Measurements from ENCODE around the gene IPPK. TPM values are rescaled to one million over a fixed set of nuclear protein-coding genes. Genes with fewer than 3 reads are reported as not detected.

IPPK gene
- total RNA-seq, 1 donor from 2014 or later: 8.7 TPM

- H3K4me1 Mint-ChIP-seq (ENCODE audit: low read depth): peaks cover 24% of the 10 kb centered on the region
- no peaks in the 10 kb centered on the region for H3K9me3 Mint-ChIP-seq (ENCODE audit: low read depth)
- H3K27ac Mint-ChIP-seq (ENCODE audit: unreplicated experiment): no peak overlapping the region
- H3K36me3 Mint-ChIP-seq (ENCODE audit: low read depth): peaks cover 47% of the 10 kb centered on the region
- H3K4me3 Mint-ChIP-seq (ENCODE audit: unreplicated experiment): no peak overlapping the region
- no peaks in the 10 kb centered on the region for H3K27me3 Mint-ChIP-seq (ENCODE audit: low read depth)
- DNase-seq (ENCODE audit: low spot score): no peak
- no peak for TF ChIP-seq CTCF (IDR thresholded peaks at IDR 0.05)
Observed at GRCh38 chr9:92614763-92615461, 55.0 kb downstream of the IPPK start.

- Mint-ChIP-seq H3K27me3 (ENCODE audit: low read depth) (no peaks in the 10 kb centered on the region), H3K4me1 (ENCODE audit: low read depth) (peaks cover 27% of the 10 kb centered on the region), H3K4me3 (ENCODE audit: unreplicated experiment) (no peak overlapping the region), H3K9me3 (ENCODE audit: low read depth) (no peaks in the 10 kb centered on the region), H3K27ac (ENCODE audit: unreplicated experiment) (no peak overlapping the region), H3K36me3 (ENCODE audit: low read depth) (peaks cover 45% of the 10 kb centered on the region)
- no peak for DNase-seq (ENCODE audit: low spot score)
- TF ChIP-seq CTCF (IDR thresholded peaks at IDR 0.05): no peak
Observed at GRCh38 chr9:92614123-92614510, 55.8 kb downstream of the IPPK start.

DNA sequence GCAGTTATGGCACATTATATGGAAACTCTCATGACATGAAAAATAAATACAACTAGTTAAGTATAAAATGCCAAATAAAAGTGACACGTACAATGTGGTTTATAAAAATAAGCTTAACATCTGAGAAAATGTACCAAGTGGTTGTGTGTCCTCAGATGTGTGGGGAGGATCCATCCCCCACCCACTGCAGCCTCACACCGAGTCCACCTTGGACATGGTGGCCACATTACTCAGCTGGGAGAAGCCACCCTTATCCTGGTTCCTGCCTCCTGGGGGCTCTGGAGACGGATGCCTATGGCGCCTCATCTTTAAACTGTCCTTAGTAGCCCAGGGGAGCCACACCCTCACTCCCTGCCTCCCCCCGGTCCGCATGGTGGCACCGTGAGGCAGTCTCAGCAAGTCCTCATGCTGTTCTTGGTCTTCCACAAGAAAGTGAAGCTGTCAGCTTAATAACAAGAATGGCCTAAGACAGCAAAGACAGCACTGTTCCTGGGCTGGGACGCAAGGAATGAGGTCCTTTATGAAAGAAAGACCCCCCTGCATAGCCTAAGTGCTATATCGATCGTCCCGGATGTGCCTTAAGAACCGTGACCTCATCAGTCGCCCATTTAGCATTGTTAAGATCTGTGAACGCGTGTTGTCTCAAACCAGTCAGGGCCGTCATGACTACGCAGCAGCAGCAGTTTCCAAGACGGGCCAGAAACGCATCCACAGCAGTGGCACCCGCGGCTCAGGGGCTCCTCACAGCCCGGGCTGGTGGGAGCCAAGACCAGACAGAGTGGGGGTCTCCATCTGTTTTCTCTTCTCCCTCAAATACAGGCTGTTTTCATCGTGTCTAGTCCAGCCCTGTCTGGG is 56.4 kb downstream of the IPPK start:
- no peak for DNase-seq (ENCODE audit: low spot score)
- H3K36me3 Mint-ChIP-seq (ENCODE audit: low read depth): peaks cover 42% of the 10 kb centered on the region
- no peaks in the 10 kb centered on the region for H3K27me3 Mint-ChIP-seq (ENCODE audit: low read depth)
- no peaks in the 10 kb centered on the region for H3K9me3 Mint-ChIP-seq (ENCODE audit: low read depth)
- TF ChIP-seq CTCF (IDR thresholded peaks at IDR 0.05): no peak
- H3K27ac Mint-ChIP-seq (ENCODE audit: unreplicated experiment): no peak overlapping the region
- H3K4me3 Mint-ChIP-seq (ENCODE audit: unreplicated experiment): no peak overlapping the region
- peaks cover 27% of the 10 kb centered on the region for H3K4me1 Mint-ChIP-seq (ENCODE audit: low read depth)

DNA sequence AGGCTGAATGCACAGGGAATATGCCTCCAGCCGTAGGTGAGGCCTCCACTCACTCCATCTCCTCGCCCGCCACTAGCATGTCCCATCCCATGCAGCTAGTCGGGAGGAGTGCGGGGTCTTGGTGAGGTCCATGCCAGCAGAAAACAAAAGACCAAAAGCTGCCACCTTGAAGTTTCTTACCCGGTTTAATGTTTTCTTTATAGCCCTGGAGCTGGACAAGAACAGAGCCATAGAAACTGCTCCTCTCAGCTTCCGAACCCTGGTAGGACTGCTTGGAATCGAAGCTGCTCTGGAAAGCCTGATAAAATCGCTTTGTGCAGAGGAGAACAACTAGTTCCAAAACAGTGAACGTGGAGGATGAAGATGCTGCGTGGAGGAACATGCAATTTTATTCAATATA is 57.1 kb downstream of the IPPK start:
- peaks cover 30% of the 10 kb centered on the region for H3K4me1 Mint-ChIP-seq (ENCODE audit: low read depth)
- H3K36me3 Mint-ChIP-seq (ENCODE audit: low read depth): peaks cover 42% of the 10 kb centered on the region
- no peak for TF ChIP-seq CTCF (IDR thresholded peaks at IDR 0.05)
- DNase-seq (ENCODE audit: low spot score): no peak
- no peak overlapping the region for H3K4me3 Mint-ChIP-seq (ENCODE audit: unreplicated experiment)
- no peaks in the 10 kb centered on the region for H3K9me3 Mint-ChIP-seq (ENCODE audit: low read depth)
- H3K27ac Mint-ChIP-seq (ENCODE audit: unreplicated experiment): peak overlapping the region; percentile 45
- no peaks in the 10 kb centered on the region for H3K27me3 Mint-ChIP-seq (ENCODE audit: low read depth)

DNA sequence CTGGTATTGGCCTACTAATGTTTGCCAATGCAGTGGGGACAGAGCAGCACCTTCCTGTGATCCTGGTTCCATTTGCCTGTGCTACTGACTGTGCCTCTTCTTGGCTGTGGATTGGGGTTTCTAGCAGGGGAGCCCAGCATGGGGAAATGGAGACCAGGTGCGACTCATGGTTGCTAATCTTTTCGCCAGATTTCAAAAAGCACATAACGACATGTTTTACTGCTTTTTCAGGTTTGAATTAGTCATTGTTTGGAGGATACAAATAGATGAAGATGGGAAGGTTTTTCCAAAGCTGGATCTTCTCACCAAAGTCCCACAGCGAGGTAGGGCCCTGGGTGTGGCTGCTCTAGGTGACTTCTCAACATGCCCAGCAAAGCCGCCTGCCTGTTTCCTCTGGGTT is 57.6 kb downstream of the IPPK start:
- Mint-ChIP-seq H3K4me3 (ENCODE audit: unreplicated experiment) (no peak overlapping the region), H3K27me3 (ENCODE audit: low read depth) (no peaks in the 10 kb centered on the region), H3K27ac (ENCODE audit: unreplicated experiment) (no peak overlapping the region), H3K4me1 (ENCODE audit: low read depth) (peaks cover 35% of the 10 kb centered on the region), H3K9me3 (ENCODE audit: low read depth) (no peaks in the 10 kb centered on the region), H3K36me3 (ENCODE audit: low read depth) (peaks cover 42% of the 10 kb centered on the region)
- no peak for TF ChIP-seq CTCF (IDR thresholded peaks at IDR 0.05)
- no peak for DNase-seq (ENCODE audit: low spot score)

Measured in chondrocyte (in vitro differentiated cells).